Activated T-cell treated with anti-CD3 and anti-CD28 coated beads for 48 hours (primary cell): ENCODE results near the gene CHTF8.
"Not testable (repeated sequence)": the region's sequence is repeated elsewhere in the genome, so short reads cannot be mapped to it uniquely, and the experiment has no call there.

Experiments used
- DNase-seq: peaks from one replicate; pipeline ENCODE4 v3.0.0-alpha.2; 2020; ENCODE audit warnings: low read depth

Gene CHTF8

GRCh38 chr16:69138608-69139007 lies 6.2 kb upstream of the CHTF8 start:
- no peak for DNase-seq

GRCh38 chr16:69133373-69133954 lies 1.1 kb upstream of the CHTF8 start:
- DNase-seq: no peak

DNA sequence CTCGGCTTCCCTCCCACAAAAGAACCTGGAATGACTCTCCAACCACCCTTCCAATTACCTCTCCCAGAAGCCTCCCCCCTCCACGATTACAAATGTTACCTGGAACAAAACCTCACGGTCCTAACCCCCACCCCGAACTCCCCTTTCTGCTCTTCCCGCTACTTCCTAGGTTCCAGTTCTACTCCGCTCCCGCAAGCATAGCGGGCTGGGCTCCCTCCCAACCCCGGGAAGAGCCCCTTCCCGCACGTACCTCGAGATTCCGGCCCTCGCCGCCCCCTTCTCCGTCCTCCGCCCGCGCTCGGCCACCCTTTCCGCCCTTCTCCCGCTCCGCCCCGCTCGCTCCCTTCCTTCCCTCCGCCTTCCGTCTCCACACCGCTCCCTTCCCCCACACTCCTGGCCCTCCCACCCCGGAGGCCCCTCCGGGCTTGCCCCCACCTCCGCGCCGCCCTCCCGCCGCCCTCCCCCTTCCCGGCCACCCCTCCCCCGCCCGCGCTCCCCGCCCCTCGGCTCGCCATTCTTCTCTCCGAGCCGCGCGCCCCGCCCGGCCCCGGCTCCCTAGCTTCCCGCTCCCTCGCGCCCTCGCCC lies 457 bp downstream of the CHTF8 start:
- DNase-seq: peak; percentile 73

DNA sequence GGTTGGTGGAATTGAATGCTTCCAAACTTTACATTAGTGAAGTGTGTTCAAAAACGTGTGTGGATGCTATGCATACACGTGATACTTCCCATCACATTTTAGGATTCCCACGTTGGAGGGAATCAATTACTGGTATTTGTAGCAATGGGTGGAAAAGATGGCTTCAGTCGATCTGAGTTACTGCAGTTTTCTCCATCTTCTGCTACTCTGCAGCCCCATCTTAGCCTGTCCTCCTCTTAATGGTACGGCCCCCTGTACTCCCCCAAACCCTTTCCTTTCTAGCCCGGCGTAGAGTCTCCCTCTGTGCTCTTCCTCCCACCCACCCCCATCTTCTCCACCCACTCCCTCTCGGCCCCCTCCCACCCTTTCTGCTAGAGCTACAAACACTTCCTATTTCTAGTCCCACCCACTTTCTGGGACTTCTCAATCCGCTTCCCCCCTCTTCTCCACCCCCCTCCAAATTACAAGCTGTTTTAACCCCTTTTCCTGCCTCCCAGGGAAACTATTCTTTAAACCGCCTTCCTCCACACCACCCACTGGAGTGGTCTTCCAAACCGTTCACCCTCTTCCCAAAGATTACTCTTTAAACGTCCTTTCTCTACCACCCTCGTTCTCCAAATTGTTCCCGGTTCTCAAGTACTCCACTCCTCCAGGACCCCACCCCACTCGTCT lies 1.1 kb downstream of the CHTF8 start:
- DNase-seq: no peak

DNA sequence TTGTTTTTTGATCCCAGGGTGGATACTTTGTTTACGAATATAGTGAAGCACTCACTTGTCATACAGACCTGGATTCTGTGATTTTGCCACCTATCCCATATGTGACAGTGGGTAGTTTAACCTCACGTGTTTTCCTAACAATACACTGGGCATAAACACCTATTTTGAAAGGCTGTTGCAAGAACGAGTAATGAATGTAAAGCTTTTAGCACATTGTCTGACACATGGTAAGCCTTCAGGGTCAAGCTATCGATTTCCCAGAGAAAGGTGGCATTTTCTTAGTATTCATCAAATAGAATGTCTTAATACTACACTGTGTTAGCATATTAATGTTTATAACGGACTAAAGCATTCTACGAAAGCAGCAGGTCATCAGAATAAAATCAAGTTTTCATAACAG lies 1.9 kb downstream of the CHTF8 start:
- DNase-seq: no peak

DNA sequence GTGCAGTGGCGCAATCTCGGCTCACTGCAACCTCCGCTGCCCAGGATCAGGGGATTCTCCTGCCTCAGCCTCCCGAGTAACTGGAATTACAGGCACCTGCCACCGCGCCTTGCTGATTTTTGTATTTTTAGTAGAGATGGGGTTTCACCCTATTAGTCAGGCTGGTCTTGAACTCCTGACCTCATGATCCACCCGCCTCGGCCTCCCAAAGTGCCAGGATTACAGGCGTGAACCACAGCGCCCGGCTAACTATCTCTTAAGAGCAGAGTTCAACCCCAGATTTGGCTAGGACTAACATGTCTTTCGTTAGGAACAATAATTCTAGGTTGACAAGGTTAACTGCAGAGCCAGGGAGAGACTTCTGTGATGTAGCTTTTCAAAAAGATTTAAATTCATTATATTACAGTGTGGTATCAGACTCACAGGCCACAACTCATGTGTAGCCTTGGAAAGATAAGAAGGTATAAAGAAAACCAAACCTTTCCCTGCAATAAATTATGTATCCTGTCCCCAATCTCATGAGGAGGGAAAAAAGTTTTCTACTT lies 4.3 kb downstream of the CHTF8 start:
- DNase-seq: no peak

GRCh38 chr16:69126801-69127200 lies 5.6 kb downstream of the CHTF8 start:
- not testable (repeated sequence) for DNase-seq

GRCh38 chr16:69126221-69126620 lies 6.2 kb downstream of the CHTF8 start:
- DNase-seq: no peak

DNA sequence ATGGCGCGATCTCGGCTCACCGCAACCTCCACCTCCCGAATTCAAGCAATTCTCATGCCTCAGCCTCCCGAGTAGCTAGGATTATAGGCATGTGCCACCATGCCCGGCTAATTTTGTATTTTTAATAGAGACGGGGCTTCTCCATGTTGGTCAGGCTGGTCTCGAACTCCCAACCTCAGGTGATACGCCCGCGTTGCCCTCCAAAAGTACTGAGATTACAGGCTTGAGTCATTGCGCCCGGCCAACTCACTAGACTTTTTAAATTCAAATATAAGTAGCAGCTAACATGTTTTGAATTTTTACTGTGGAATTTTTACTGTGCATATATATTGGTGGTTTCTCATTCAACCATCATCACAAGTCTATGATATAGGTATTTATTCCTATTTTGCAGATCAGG lies 7.4 kb downstream of the CHTF8 start:
- DNase-seq: not testable (repeated sequence)

DNA sequence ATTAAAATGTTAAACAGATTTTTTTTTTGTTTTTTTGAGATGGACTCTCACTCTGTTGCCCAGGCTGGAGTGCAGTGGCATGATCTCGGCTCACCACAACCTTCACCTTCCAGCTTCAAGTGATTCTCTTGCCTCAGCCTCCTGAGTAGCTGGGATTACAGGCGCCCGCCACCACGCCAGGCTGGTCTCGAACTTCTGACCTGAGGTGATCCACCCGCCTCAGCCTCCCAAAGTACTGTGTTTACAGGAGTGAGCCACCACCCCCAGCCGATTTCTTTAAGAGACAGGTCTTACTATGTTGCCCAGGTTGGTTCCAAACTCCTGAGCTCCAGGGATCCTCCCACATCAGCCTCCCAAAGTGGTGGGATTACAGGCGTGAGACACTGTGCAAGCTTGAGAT lies 8.0 kb downstream of the CHTF8 start:
- DNase-seq: not testable (repeated sequence)

GRCh38 chr16:69123910-69124309 lies 8.5 kb downstream of the CHTF8 start:
- no peak for DNase-seq

GRCh38 chr16:69120096-69120664 lies 12.2 kb downstream of the CHTF8 start:
- DNase-seq: no peak

DNA sequence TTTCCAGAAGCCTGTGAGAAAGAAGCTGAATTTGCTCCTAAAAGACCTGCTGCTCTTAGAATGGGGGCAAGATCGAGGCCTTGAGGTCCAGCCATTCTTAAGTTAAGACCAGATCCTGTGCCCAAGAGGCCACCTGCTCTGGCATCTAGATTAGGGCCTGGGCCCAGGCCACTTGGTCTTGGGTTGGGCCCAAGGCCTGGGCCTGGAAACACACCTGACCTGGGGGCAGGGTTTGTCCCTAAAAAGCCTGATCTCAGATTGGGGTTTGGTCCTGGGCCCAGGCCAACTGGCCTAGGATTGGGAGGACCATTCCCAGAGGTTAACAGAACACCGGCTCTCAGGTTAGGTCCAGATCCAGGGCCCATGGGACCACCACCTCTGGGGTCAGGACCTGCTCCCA lies 12.9 kb downstream of the CHTF8 start:
- DNase-seq: no peak

- no peak for DNase-seq
These were observed 13.4 kb downstream of the CHTF8 start for GRCh38 chr16:69118994-69119393.

DNA sequence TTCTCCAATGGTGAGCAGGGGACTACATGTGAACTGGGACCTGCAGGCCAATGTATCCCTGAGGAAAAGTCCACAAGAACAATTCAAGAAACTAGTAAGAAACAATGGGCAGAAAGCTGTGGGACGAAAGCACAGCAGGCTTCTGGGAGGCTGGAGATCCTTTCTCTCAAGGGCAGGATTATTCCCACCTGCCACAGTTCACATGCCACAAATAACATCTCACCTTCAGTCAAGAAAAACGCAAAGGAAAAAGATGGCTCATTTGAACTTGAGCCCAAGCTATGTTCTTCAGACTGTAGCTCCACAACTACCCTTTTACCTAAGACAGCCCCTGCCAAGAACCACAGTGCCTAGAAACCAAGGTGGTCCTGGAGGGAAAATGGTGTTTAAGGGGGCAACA lies 13.9 kb downstream of the CHTF8 start:
- no peak for DNase-seq

DNA sequence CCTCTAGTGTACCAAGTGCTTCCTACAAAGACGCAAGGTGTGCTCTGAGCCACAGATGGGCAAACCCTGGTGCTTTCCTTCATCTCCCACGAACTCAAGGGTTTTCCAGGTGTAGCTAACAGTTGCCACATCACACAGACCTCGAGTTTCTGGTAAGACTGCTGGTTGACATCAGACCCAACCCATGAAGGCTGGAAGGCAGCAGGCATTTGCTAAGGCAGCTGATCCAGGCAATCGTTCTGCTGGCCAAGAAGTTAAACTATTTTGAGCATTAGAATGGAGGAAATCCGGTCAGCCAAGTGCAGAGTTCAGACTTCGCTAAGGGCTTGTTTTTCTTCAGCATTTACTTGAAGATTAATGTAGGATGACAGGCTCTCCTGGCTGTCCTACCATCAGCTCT lies 15.5 kb downstream of the CHTF8 start:
- no peak for DNase-seq

DNA sequence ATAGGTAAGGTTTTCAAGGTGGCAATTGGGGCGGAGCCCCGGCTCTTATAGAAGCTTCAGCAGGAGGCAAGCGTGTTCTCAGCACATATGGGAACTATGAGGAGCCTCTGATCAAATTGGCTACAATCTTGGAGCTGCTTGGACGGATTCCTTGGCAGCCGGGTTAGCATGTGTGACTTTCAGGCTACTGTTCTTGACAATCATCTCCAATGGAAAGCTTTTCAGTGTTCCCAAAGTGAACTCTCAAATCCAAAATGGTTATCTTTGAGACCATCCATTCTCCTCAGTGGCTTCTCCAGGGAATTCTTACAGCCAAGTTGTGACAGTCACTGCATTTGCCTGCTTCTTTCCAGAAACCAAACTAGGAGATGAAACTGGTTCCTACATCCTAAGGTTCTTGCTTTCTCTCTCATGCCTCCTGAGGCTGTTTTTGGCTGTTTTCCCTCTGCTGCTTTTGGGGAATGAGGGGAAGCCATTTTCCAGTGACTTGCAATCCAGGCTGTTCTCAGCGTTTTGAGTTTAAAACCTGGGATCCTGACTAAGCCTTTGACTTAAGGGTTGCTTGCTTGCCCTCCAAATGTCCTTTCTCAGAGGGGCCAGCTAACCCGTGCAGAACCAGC lies 16.0 kb downstream of the CHTF8 start:
- no peak for DNase-seq

DNA sequence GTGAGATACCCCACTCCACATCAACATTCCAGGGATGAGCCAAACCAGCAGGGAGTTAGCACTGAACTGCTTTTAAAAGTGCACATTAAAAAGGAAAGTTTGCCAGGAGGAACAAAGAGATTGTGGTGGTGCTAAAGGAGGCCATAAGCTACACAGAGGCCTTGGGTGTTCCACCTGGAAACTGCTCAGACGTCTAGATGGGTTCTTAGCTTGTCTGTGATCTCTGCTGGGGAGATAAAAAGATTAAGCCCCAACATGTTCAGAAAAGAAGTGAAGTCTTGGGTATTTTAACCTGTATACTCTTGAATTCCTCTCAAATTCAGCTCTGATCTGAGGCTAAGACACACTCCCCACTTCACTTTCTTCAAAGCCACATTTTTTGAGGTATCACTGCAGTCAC lies 16.6 kb downstream of the CHTF8 start:
- DNase-seq: no peak

GRCh38 chr16:69115361-69115760 lies 17.0 kb downstream of the CHTF8 start:
- DNase-seq: no peak

DNA sequence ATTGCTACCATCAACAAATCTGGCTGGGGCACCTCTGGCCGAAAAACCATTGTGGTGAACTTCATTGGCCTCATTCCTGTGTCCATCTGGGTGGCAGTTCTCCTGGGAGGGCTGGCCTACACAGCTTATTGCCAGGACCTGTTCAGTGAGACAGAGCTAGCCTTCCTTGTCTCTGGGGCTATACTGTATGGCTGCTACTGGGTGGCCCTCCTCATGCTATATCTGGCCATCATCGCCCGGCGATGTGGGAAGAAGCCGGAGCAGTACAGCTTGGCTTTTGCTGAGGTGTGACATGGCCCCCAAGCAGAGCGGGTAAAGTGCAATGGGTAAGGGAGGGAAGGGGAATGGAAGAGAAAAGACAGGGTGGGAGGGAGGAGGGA lies 17.4 kb downstream of the CHTF8 start:
- no peak for DNase-seq

DNA sequence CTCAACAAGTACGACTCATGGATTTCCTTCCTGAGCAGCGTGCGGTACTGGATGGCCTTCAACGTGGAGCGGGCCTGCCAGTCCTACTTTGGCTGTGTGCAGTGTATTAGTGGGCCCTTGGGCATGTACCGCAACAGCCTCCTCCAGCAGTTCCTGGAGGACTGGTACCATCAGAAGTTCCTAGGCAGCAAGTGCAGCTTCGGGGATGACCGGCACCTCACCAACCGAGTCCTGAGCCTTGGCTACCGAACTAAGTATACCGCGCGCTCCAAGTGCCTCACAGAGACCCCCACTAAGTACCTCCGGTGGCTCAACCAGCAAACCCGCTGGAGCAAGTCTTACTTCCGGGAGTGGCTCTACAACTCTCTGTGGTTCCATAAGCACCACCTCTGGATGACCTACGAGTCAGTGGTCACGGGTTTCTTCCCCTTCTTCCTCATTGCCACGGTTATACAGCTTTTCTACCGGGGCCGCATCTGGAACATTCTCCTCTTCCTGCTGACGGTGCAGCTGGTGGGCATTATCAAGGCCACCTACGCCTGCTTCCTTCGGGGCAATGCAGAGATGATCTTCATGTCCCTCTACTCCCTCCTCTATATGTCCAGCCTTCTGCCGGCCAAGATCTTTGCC lies 17.9 kb downstream of the CHTF8 start:
- no peak for DNase-seq

GRCh38 chr16:69113216-69113615 lies 19.2 kb downstream of the CHTF8 start:
- no peak for DNase-seq
